ENCODE results near the gene IQSEC3.

The IQSEC3 gene

GRCh38 chr12:168763-169525 lies 102.4 kb downstream of the IQSEC3 start:
- DNase-seq: no peak

GRCh38 chr12:169528-170370 lies 103.2 kb downstream of the IQSEC3 start:
- no peak for DNase-seq

GRCh38 chr12:170371-171225 lies 104.0 kb downstream of the IQSEC3 start:
- no peak for DNase-seq

- DNase-seq: no peak
Observed at GRCh38 chr12:171276-171675, 104.7 kb downstream of the IQSEC3 start.

- DNase-seq: no peak
Observed at GRCh38 chr12:171743-172676, 105.4 kb downstream of the IQSEC3 start.

GRCh38 chr12:172732-173161 lies 106.2 kb downstream of the IQSEC3 start:
- DNase-seq: no peak

- DNase-seq: no peak
Observed at GRCh38 chr12:174124-174523, 107.6 kb downstream of the IQSEC3 start.

- DNase-seq: no peak
Observed at GRCh38 chr12:174596-174995, 108.0 kb downstream of the IQSEC3 start.

- DNase-seq: no peak
Observed at GRCh38 chr12:175250-175649, 108.7 kb downstream of the IQSEC3 start.

GRCh38 chr12:175759-176158 lies 109.2 kb downstream of the IQSEC3 start:
- no peak for DNase-seq

- DNase-seq: no peak
Observed at GRCh38 chr12:176321-177181, 110.0 kb downstream of the IQSEC3 start.

- DNase-seq: no peak
Observed at GRCh38 chr12:177336-177979, 110.9 kb downstream of the IQSEC3 start.

GRCh38 chr12:177980-178828 lies 111.6 kb downstream of the IQSEC3 start:
- no peak for DNase-seq

GRCh38 chr12:178829-179109 lies 112.2 kb downstream of the IQSEC3 start:
- DNase-seq: no peak

- DNase-seq: no peak
Observed at GRCh38 chr12:179131-179884, 112.7 kb downstream of the IQSEC3 start.

- no peak for DNase-seq
Observed at GRCh38 chr12:179885-180284, 113.3 kb downstream of the IQSEC3 start.

GRCh38 chr12:180445-180844 lies 113.9 kb downstream of the IQSEC3 start:
- DNase-seq: no peak

- no peak for DNase-seq
Observed at GRCh38 chr12:181921-182320, 115.4 kb downstream of the IQSEC3 start.

GRCh38 chr12:182381-182892 lies 115.9 kb downstream of the IQSEC3 start:
- no peak for DNase-seq

Measured in activated effector memory CD4-positive, alpha-beta T cell treated with anti-CD3 and anti-CD28 coated beads, Interleukin-2, amount 50 U/mL, for 16 hours (primary cell).